ENCODE results near the gene PLP2. TPM values are rescaled to one million over a fixed set of nuclear protein-coding genes. Genes with fewer than 3 reads are reported as not detected.
"Not testable (repeated sequence)": the region's sequence is repeated elsewhere in the genome, so short reads cannot be mapped to it uniquely, and the experiment has no call there.

PLP2 gene
- total and polyA plus RNA-seq, 10 donors: 30.2 to 100 (median 55.0) TPM

- Histone ChIP-seq H3K4me3 (no peak overlapping the region), H3K27ac (no peak overlapping the region), H3K27me3 (replicated peaks in 1 of 7) (no peaks in the 10 kb centered on the region), H3K36me3 (no peaks in the 10 kb centered on the region), H3K9me3 (peaks cover 0 to 15% (median 3%) of the 10 kb centered on the region in 8 donors), H3K4me1 (no peaks in the 10 kb centered on the region)
- intact Hi-C loops (cut with DNase I; ENCODE audit: low total_unique reads): no loop called here
- WGBS, 5 donors: 86 to 100% (median 95%) methylated on average over 1 of the region's 1 CpG
- no peak for DNase-seq
- no peak for TF ChIP-seq POLR2AphosphoS5 (IDR thresholded peaks at IDR 0.05)
- no peak for TF ChIP-seq POLR2A (IDR thresholded peaks at IDR 0.05)
- TF ChIP-seq CTCF (IDR thresholded peaks at IDR 0.05 in 8 of 11, conservative IDR thresholded peaks at IDR 0.05 in 3 of 11): no peak
Observed at GRCh38 chrX:49133759-49134158, 37.9 kb upstream of the PLP2 start.

DNA sequence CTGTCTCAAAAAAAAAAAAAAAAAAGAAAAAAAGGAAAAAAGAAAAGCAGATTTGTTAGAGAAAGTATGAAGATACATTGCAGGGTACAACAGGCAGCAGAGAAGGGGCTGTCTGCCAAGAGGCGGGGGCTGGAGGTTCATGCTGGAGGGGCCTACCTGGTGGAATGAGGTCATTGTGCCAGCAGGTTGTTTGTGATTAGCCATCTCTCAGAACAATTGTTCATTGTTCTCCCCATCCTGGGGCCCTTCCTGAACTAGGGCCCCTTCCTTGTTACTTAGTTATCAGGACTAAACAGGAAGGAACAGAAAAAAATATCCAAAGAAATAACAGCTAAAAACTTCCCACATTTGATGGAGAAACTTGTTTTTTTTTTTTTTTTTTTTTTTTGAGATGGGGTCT, 34.2 kb upstream of the PLP2 start:
- Histone ChIP-seq H3K27me3 (replicated peaks in 1 of 7) (no peaks in the 10 kb centered on the region), H3K9me3 (peaks cover 0 to 49% (median 28%) of the 10 kb centered on the region in 8 donors), H3K36me3 (peaks cover 0 to 10% (median 0%) of the 10 kb centered on the region in 6 donors), H3K4me1 (no peaks in the 10 kb centered on the region), H3K27ac (no peak overlapping the region), H3K4me3 (no peak overlapping the region)
- 77 to 100% (median 89%) methylated on average over 1 of the region's 1 CpG for WGBS, 5 donors
- TF ChIP-seq CTCF (IDR thresholded peaks at IDR 0.05 in 8 of 11, conservative IDR thresholded peaks at IDR 0.05 in 3 of 11) (no peak), POLR2A (IDR thresholded peaks at IDR 0.05) (no peak), POLR2AphosphoS5 (IDR thresholded peaks at IDR 0.05) (no peak)
- intact Hi-C loops (cut with DNase I; ENCODE audit: low total_unique reads): no loop called here
- no peak for DNase-seq

GRCh38 chrX:49139713-49140112, 32.0 kb upstream of the PLP2 start:
- Histone ChIP-seq H3K27ac (no peak overlapping the region), H3K4me3 (no peak overlapping the region), H3K36me3 (peaks cover 0 to 10% (median 0%) of the 10 kb centered on the region in 6 donors), H3K4me1 (no peaks in the 10 kb centered on the region), H3K27me3 (replicated peaks in 1 of 7) (no peaks in the 10 kb centered on the region), H3K9me3 (peaks cover 0 to 49% (median 28%) of the 10 kb centered on the region in 8 donors)
- intact Hi-C loops (cut with DNase I; ENCODE audit: low total_unique reads): no loop called here
- TF ChIP-seq POLR2AphosphoS5 (IDR thresholded peaks at IDR 0.05): no peak
- 75 to 91% (median 86%) methylated on average over 4 of the region's 4 CpGs for WGBS, 5 donors
- DNase-seq: no peak

DNA sequence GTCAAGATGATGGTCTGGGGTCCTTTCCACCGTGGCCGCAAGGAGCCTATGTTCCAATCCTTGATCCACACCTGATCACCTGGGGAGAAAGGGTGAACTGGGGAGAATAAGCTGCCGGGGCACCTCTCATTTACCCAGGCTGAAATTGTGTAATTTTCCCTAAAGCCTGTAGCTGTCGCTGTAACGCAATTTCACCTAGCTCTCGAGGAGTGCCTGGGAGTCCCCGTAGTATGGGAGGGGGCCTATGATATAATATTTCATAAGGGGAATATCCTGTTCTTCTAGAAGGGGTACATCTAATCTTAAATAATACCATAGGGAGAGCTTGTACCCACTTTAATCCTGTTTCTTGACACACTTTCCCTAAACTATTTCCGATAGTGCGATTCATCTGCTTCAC, 29.4 kb upstream of the PLP2 start:
- H3K27ac ChIP-seq; H3K4me3 ChIP-seq; H3K27me3 ChIP-seq (replicated peaks in 1 of 7); intact Hi-C loops (cut with DNase I; ENCODE audit: low total_unique reads); H3K4me1 ChIP-seq; H3K36me3 ChIP-seq; DNase-seq: not testable (repeated sequence)
- WGBS, 5 donors: 45 to 60% (median 52%) methylated on average over 7 to 9 of the region's 9 CpGs
- peaks cover 0 to 49% (median 28%) of the 10 kb centered on the region in 8 donors for H3K9me3 ChIP-seq
- peak in 6 of 11 experiments; percentile 15 to 39 (median 33) for TF ChIP-seq CTCF (IDR thresholded peaks at IDR 0.05 in 8 of 11, conservative IDR thresholded peaks at IDR 0.05 in 3 of 11)

DNA sequence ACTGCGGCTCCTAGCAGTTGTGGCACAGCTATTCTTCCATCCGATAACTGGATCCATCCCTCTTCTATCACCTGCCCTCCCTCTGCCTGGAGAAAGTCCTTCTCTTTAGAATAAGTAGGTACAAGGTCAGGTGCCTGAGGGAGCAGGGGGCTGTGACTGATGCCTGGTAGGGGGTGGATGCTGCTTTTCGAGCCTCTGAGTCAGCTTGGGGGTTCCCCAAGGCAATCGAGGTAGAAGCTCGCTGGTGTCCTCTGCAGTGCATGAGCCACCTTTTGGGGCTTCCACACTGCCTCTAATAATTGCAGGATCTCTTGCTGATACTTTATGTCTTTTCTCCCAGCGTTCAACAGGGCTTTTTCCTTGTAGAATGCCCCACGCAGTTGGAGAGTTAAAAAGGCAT, 28.5 kb upstream of the PLP2 start:
- H3K4me1 ChIP-seq; H3K4me3 ChIP-seq; intact Hi-C loops (cut with DNase I; ENCODE audit: low total_unique reads); H3K36me3 ChIP-seq; DNase-seq; H3K27ac ChIP-seq; H3K27me3 ChIP-seq (replicated peaks in 1 of 7): not testable (repeated sequence)
- H3K9me3 ChIP-seq: peaks cover 0 to 42% (median 28%) of the 10 kb centered on the region in 8 donors
- 70 to 90% (median 81%) methylated on average over 6 to 7 of the region's 7 CpGs for WGBS, 5 donors

All from spleen (tissue), 11 donors.